Calu3 (cell line): Measurements from ENCODE around the gene RPRD1B. TPM values are rescaled to one million over a fixed set of nuclear protein-coding genes. Genes with fewer than 3 reads are reported as not detected.

Experiments
- BruUV-seq: library from RNA; stranded (reverse); fragments of 400-500 nt; replicated peaks from 2 replicates; lab custom pipeline; 2021; lab: Mats Ljungman, UMichigan
- CTCF ChIA-PET: fragments of 300-600 bp; sonication (Branson Sonifier 250); formaldehyde crosslinking; loops from one replicate; lab custom pipeline; 2022; ENCODE audit warnings: antibody characterized with exemption; lab: Charles Lee
- DNase-seq: peaks from one replicate; pipeline ENCODE4 v3.0.0; 2022
- H3K27ac Mint-ChIP-seq: one replicate; pipeline ENCODE4 v1.8.0; 2022; ENCODE audit warnings: mixed read lengths; ENCODE audit not compliant: unreplicated experiment
- H3K27me3 Mint-ChIP-seq: one replicate; pipeline ENCODE4 v1.8.0; 2022; ENCODE audit warnings: mixed read lengths; ENCODE audit not compliant: unreplicated experiment
- H3K36me3 Mint-ChIP-seq: one replicate; pipeline ENCODE4 v1.8.0; 2022; ENCODE audit warnings: mild to moderate bottlenecking, moderate library complexity, mixed read lengths; ENCODE audit not compliant: insufficient read depth, unreplicated experiment
- H3K4me1 Mint-ChIP-seq: one replicate; pipeline ENCODE4 v1.8.0; 2022; ENCODE audit warnings: mild to moderate bottlenecking, low read depth, mixed read lengths; ENCODE audit not compliant: unreplicated experiment
- H3K4me3 Mint-ChIP-seq: one replicate; pipeline ENCODE4 v1.8.0; 2022; ENCODE audit warnings: mild to moderate bottlenecking, low read depth, moderate library complexity, mixed read lengths; ENCODE audit not compliant: unreplicated experiment
- H3K9me3 Mint-ChIP-seq: one replicate; pipeline ENCODE4 v1.8.0; 2022; ENCODE audit warnings: low read depth, mixed read lengths; ENCODE audit not compliant: unreplicated experiment
- CTCF ChIP-seq: fragments of 200-600 bp; IDR thresholded peaks from one replicate; pipeline ENCODE4 v1.8.0; 2022; ENCODE audit warnings: antibody characterized with exemption; ENCODE audit not compliant: unreplicated experiment
- intact Hi-C: fragments of 100-400 bp; cut with micrococcal nuclease; formaldehyde crosslinking; loops from one replicate; pipeline ENCODE4 v1.10.0; 2022; ENCODE audit not compliant: unreplicated experiment
- total RNA-seq: library from RNA; stranded (reverse); gene quantifications from 2 replicates; pipeline ENCODE4 v1.2.3, GENCODE V29; 2022

RPRD1B gene
- total RNA-seq, 1 experiment from 2014 or later, result 53.5 TPM

DNA sequence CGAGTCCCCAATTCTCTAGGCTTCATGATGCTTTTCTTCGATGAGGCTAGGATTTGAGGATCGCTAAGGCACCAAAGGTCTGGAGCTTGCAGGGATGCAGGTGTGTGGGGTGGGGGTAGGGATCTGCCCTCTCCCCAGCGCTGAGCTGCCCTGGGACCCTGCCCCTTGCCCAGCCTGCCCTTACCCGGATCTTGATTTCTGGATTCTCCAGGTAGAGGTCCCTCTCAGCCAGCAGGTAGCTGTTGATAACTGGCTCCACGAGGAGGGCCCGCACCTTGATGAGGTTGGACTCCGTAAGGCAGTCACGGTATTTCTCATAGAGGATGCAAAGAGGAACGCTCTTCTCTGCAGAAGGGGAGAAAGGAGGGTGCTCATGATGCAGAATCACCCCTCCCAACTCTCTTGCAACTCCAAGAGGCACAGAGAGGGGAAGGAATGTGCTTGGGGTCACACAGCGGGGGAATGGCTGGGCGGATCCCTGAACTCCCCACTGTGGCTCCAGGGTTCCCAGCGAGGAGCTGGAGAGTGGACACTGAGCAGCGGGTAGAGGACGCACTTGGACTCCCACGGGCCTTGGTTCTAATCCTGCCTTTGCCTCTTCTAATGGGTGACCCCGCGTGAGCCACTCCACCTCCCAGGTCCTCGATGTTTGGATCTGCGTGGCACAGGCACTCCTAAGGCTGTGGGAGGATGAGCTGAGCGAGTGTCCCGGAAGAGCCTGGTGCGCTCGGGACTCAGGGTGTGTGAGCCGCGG lies 98.8 kb downstream of the RPRD1B start:
- no peak overlapping the region for H3K4me3 Mint-ChIP-seq
- intact Hi-C loops, result no loop called here
- TF ChIP-seq CTCF, result no peak
- no peaks in the 10 kb centered on the region for H3K9me3 Mint-ChIP-seq
- no peak for DNase-seq
- H3K27me3 Mint-ChIP-seq, result no peaks in the 10 kb centered on the region
- H3K4me1 Mint-ChIP-seq, result peaks cover 58% of the 10 kb centered on the region
- peaks cover 65% of the 10 kb centered on the region for H3K36me3 Mint-ChIP-seq
- no peak overlapping the region for H3K27ac Mint-ChIP-seq
- no TSS peak for BruUV-seq
- CTCF ChIA-PET, result interaction anchor here (0.6 to 1.2 kb wide), 4 partner anchors 11 to 500 kb away, joined by 3 to 11 read pairs (median 3); no protein-coding TSS in a partner anchor

GRCh38 chr20:38132910-38133501 lies 99.5 kb downstream of the RPRD1B start:
- H3K36me3 Mint-ChIP-seq, result peaks cover 71% of the 10 kb centered on the region
- H3K27me3 Mint-ChIP-seq, result no peaks in the 10 kb centered on the region
- no TSS peak for BruUV-seq
- intact Hi-C loops, result no loop called here
- CTCF ChIA-PET, result interaction anchor here (0.6 to 1.2 kb wide), 3 partner anchors 10 to 500 kb away, joined by 3 read pairs; no protein-coding TSS in a partner anchor
- H3K27ac Mint-ChIP-seq, result peak overlapping the region; percentile 14
- DNase-seq, result no peak
- peaks cover 54% of the 10 kb centered on the region for H3K4me1 Mint-ChIP-seq
- H3K9me3 Mint-ChIP-seq, result no peaks in the 10 kb centered on the region
- TF ChIP-seq CTCF, result no peak
- H3K4me3 Mint-ChIP-seq, result no peak overlapping the region

DNA sequence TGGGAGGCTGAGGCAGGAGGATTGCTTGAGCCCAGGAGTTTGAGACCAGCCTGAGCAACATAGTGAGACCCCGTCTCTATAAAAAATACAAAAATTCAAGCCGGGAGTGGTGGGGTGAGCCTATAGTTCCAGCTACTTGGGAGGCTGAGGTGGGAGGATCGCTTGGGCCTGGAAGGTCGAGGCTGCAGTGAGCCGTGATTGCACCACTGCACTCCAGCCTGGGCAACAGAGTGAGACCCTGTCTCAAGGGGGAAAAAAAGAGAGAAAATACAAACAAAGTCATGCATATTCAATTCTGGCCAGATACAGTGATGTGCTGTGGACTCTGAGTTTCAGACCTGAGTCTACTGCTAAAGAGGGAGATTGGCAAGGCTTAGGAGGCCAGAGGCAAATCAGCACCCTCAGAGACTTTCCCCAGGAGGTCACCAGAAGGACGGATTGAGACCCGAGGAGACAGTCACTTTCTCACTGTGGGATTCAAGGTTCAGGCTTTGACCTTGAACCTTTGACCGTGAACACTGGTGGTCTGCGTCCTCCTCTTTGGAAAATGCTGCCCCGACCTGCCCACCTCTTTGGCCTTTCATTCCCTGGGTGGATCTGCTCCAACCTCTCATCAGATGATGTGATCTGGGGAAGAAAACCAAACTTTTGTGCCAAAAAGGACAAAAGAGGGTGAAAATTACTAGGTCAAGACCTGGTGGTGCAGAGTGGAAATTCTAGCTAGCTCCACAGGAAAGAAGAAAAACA lies 100.3 kb downstream of the RPRD1B start:
- Mint-ChIP-seq H3K27ac (peak overlapping the region; percentile 51), H3K4me3 (peak overlapping the region; percentile 2), H3K9me3 (no peaks in the 10 kb centered on the region), H3K4me1 (peaks cover 55% of the 10 kb centered on the region), H3K36me3 (peaks cover 80% of the 10 kb centered on the region), H3K27me3 (no peaks in the 10 kb centered on the region)
- CTCF ChIA-PET, result no interaction called here
- DNase-seq, result no peak
- intact Hi-C loops, result no loop called here
- no TSS peak for BruUV-seq
- no peak for TF ChIP-seq CTCF

GRCh38 chr20:38134427-38135270 lies 101.1 kb downstream of the RPRD1B start:
- no peak for TF ChIP-seq CTCF

More at GRCh38 chr20:38134427-38135270, 101.1 kb downstream of the RPRD1B start:
- Mint-ChIP-seq H3K4me3 (peak overlapping the region; percentile 2), H3K27me3 (no peaks in the 10 kb centered on the region), H3K4me1 (peaks cover 62% of the 10 kb centered on the region), H3K9me3 (no peaks in the 10 kb centered on the region), H3K27ac (peak overlapping the region; percentile 51), H3K36me3 (peaks cover 83% of the 10 kb centered on the region)
- no TSS peak for BruUV-seq
- peak; percentile 78 for DNase-seq
- CTCF ChIA-PET, result no interaction called here
- intact Hi-C loops, result no loop called here
